Neuronal stem cell (in vitro differentiated cells): ENCODE data around the gene PKHD1. TPM values are rescaled to one million over a fixed set of nuclear protein-coding genes. Genes with fewer than 3 reads are reported as not detected.

Source experiments
- DNase-seq: peaks from one replicate; pipeline ENCODE4 v3.0.0-alpha.2; 2013; ENCODE audit warnings: low spot score
- H2AFZ ChIP-seq: one replicate; pipeline ENCODE4 v1.6.1; 2013; ENCODE audit warnings: mild to moderate bottlenecking, low read length, inconsistent platforms
- H2AK5ac ChIP-seq: 2 replicates; pipeline ENCODE4 v1.6.1; 2013; ENCODE audit warnings: low read depth, mild to moderate bottlenecking, inconsistent platforms, low read length, moderate library complexity, mixed read lengths
- H2BK120ac ChIP-seq: 2 replicates; pipeline ENCODE4 v1.6.1; 2013; ENCODE audit warnings: low read depth, mild to moderate bottlenecking, inconsistent platforms, low read length, moderate library complexity, mixed read lengths
- H2BK12ac ChIP-seq: one replicate; pipeline ENCODE4 v1.6.1; 2013; ENCODE audit warnings: low read length, inconsistent platforms
- H2BK15ac ChIP-seq: 2 replicates; pipeline ENCODE4 v1.6.1; 2013; ENCODE audit warnings: mild to moderate bottlenecking, low read length, inconsistent platforms, mixed read lengths
- H2BK5ac ChIP-seq: one replicate; pipeline ENCODE4 v1.6.1; 2013; ENCODE audit warnings: inconsistent platforms, mild to moderate bottlenecking, low read length, moderate library complexity
- H3K14ac ChIP-seq: one replicate; pipeline ENCODE4 v1.6.1; 2013; ENCODE audit warnings: low read length, inconsistent platforms
- H3K18ac ChIP-seq: 2 replicates; pipeline ENCODE4 v1.6.1; 2013; ENCODE audit warnings: low read length, inconsistent platforms
- H3K23ac ChIP-seq: 2 replicates; pipeline ENCODE4 v1.6.1; 2013; ENCODE audit warnings: low read depth, mild to moderate bottlenecking, mixed read lengths, low read length, inconsistent platforms; ENCODE audit not compliant: poor library complexity
- H3K27ac ChIP-seq: replicated peaks from 3 replicates; pipeline ENCODE4 v1.5.1; 2013; ENCODE audit warnings: low read length, inconsistent platforms
- H3K27me3 ChIP-seq, 3 experiments: 2 replicates each; pipeline ENCODE4 v1.6.1; 2013; ENCODE audit warnings: low read length in 3 of 3, mild to moderate bottlenecking in 2 of 3, inconsistent platforms in 1 of 3, low read depth in 1 of 3, mixed read lengths in 1 of 3, moderate library complexity in 1 of 3; ENCODE audit not compliant: control insufficient read depth in 3 of 3, insufficient read depth in 3 of 3
- H3K36me3 ChIP-seq, 2 donors: replicated peaks in 1 of 2; 2 replicates each; pipeline ENCODE4 v1.6.1; 2013; ENCODE audit warnings: low read length in 2 of 2; ENCODE audit not compliant: control insufficient read depth in 2 of 2, insufficient read depth in 2 of 2
- H3K4ac ChIP-seq: 2 replicates; pipeline ENCODE4 v1.6.1; 2013; ENCODE audit warnings: inconsistent platforms, mild to moderate bottlenecking, low read length, moderate library complexity
- H3K4me1 ChIP-seq, 2 donors: 1 replicate in 1 of 2; 2 replicates in 1 of 2; pipeline ENCODE4 v1.6.1; 2013; ENCODE audit warnings: low read length in 2 of 2, low read depth in 1 of 2; ENCODE audit not compliant: control insufficient read depth in 2 of 2, insufficient read depth in 1 of 2
- H3K4me2 ChIP-seq: one replicate; pipeline ENCODE4 v1.6.1; 2013; ENCODE audit warnings: mild to moderate bottlenecking, low read length, inconsistent platforms; ENCODE audit not compliant: insufficient read depth, poor library complexity, severe bottlenecking
- H3K4me3 ChIP-seq, 2 donors: 2 replicates each; pipeline ENCODE4 v1.5.1; 2013; ENCODE audit warnings: low read length in 2 of 2, mild to moderate bottlenecking in 2 of 2, inconsistent platforms in 1 of 2, moderate library complexity in 1 of 2
- H3K79me1 ChIP-seq: one replicate; pipeline ENCODE4 v1.6.1; 2013; ENCODE audit warnings: low read depth, mild to moderate bottlenecking, inconsistent platforms, low read length, moderate library complexity
- H3K9ac ChIP-seq: one replicate; pipeline ENCODE4 v1.6.1; 2013; ENCODE audit warnings: mild to moderate bottlenecking, low read depth, low read length, inconsistent platforms; ENCODE audit not compliant: poor library complexity
- H3K9me3 ChIP-seq, 2 donors: replicated peaks in 1 of 2; 2 replicates each; pipeline versions ENCODE3 to v1.6.1; 2013; ENCODE audit warnings: low read length in 2 of 2, mild to moderate bottlenecking in 2 of 2, inconsistent platforms in 1 of 2, low read depth in 1 of 2, mixed read lengths in 1 of 2, moderate library complexity in 1 of 2; ENCODE audit not compliant: control insufficient read depth in 2 of 2, insufficient read depth in 1 of 2
- H4K8ac ChIP-seq: one replicate; pipeline ENCODE4 v1.6.1; 2013; ENCODE audit warnings: low read depth, mild to moderate bottlenecking, inconsistent platforms, low read length, moderate library complexity
- H4K91ac ChIP-seq: one replicate; pipeline ENCODE4 v1.6.1; 2013; ENCODE audit warnings: low read length, low read depth, mild to moderate bottlenecking, inconsistent platforms; ENCODE audit not compliant: poor library complexity
- WGBS, 2 donors: extraction: QIAGEN DNeasy Blood & Tissue Kit; methylation state at CpG; one replicate each; pipeline ENCODE4 v1.1.7; 2013; ENCODE audit warnings: missing lambda C conversion rate in 2 of 2, mixed read lengths in 1 of 2; ENCODE audit not compliant: insufficient read length in 2 of 2, insufficient replicate concordance in 1 of 2; ENCODE audit errors: extremely low coverage in 2 of 2; 5-methylcytosine and 5-hydroxymethylcytosine counted together
- polyA plus RNA-seq, 2 experiments: library from polyadenylated mRNA; stranded (reverse); fragments of 200-250 nt; gene quantifications; one replicate each; pipeline ENCODE4 v1.2.3, GENCODE V29; 2013

Gene PKHD1, protein sequence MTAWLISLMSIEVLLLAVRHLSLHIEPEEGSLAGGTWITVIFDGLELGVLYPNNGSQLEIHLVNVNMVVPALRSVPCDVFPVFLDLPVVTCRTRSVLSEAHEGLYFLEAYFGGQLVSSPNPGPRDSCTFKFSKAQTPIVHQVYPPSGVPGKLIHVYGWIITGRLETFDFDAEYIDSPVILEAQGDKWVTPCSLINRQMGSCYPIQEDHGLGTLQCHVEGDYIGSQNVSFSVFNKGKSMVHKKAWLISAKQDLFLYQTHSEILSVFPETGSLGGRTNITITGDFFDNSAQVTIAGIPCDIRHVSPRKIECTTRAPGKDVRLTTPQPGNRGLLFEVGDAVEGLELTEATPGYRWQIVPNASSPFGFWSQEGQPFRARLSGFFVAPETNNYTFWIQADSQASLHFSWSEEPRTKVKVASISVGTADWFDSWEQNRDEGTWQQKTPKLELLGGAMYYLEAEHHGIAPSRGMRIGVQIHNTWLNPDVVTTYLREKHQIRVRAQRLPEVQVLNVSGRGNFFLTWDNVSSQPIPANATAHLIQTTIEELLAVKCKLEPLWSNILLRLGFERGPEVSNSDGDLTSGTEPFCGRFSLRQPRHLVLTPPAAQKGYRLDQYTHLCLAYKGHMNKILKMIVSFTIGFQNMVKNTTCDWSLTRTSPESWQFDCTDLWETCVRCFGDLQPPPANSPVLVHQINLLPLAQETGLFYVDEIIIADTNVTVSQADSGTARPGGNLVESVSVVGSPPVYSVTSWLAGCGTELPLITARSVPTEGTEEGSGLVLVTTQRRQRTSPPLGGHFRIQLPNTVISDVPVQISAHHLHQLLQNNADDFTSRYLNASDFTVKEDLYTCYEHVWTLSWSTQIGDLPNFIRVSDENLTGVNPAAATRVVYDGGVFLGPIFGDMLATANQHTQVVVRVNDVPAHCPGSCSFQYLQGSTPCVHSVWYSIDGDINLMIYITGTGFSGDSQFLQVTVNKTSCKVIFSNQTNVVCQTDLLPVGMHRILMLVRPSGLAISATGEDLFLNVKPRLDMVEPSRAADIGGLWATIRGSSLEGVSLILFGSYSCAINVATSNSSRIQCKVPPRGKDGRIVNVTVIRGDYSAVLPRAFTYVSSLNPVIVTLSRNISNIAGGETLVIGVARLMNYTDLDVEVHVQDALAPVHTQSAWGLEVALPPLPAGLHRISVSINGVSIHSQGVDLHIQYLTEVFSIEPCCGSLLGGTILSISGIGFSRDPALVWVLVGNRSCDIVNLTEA (N-terminal part only)
- 0.01 TPM for polyA plus RNA-seq (2013, experiment 1 of 2)
- polyA plus RNA-seq (2013, experiment 2 of 2), result 0.01 TPM

DNA sequence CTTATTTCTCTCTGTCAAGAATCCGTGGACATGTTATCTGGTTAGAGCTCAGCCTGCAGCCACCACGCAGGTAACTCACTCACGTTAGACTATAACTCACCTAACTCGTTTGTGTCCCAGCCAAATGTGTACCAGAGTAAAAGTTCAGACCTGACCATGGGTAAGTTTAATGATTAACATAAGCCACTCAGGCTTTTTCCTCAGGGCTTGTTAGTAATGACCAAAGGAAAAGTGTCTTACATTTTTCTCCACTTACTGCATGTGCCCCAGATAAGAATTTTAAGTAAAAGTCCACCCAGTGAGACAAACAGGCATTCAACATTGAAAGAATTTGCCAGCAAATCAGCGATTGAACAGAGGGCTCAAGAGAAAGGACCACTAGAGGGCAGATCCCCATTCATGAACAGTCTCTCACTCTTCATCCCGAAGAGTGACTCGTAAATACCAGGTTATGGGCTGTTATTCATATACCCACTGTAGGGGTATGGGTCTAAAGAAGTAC, at the start of gene PKHD1:
Gene PKHD1, minus strand, starts transcription at position 116 of the 502 bp plus-strand sequence. CDS start 2,680 bp downstream, outside the sequence.
- H2AFZ ChIP-seq, result no peak within 1 kb of the TSS
- H2BK12ac ChIP-seq, result no peak within 1 kb of the TSS
- H2AK5ac ChIP-seq, result no peak within 1 kb of the TSS
- H4K91ac ChIP-seq, result no peak within 1 kb of the TSS
- H2BK120ac ChIP-seq, result no peak within 1 kb of the TSS
- H3K9me3 ChIP-seq, result no peaks in the 10 kb centered on the region
- no peak within 1 kb of the TSS for H4K8ac ChIP-seq
- no peak within 1 kb of the TSS for H3K4me3 ChIP-seq
- H2BK15ac ChIP-seq, result no peak within 1 kb of the TSS
- H3K4me2 ChIP-seq, result no peak within 1 kb of the TSS
- no peaks in the 10 kb centered on the region for H3K79me1 ChIP-seq
- no peak within 1 kb of the TSS for H3K27ac ChIP-seq
- H2BK5ac ChIP-seq, result no peak within 1 kb of the TSS
- no CpG with 5 or more reads among the region's 7 CpGs for WGBS, 2 donors
- H3K36me3 ChIP-seq, result no peaks in the 10 kb centered on the region
- H3K14ac ChIP-seq, result no peak within 1 kb of the TSS
- no peak within 1 kb of the TSS for H3K18ac ChIP-seq
- DNase-seq, result no peak
- H3K27me3 ChIP-seq, result no peaks in the 10 kb centered on the region
- H3K4me1 ChIP-seq, result no peaks in the 10 kb centered on the region
- H3K23ac ChIP-seq, result no peak within 1 kb of the TSS
- no peak within 1 kb of the TSS for H3K9ac ChIP-seq
- H3K4ac ChIP-seq, result no peak within 1 kb of the TSS

DNA sequence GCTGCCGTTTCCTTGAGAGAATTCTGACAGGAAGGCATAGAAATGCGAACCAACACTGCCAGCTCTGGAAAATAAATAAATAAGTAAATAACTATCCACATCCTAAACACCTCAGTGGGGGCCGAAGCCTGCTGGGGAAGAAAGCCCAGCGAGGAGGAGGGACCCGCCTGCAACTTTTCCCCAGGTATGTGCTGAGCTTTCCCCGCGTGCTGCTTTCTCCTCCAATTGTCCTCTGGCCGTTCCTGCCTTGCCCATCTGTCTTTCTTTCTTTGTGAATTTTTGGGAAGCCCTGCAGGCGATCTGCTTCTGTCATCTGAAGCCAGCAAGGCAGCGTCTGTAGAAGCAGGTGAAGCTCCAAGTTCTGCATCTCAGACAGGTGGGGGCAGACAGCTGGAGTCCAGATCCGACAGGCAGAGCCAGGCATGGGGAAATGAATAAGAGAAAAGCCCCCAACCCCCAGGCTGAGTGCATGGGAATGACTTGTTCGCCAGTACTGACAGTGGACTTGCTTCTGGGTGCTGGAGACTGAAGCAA, 49.6 kb upstream of the PKHD1 start:
- H4K8ac ChIP-seq, result no peak overlapping the region
- H2AFZ ChIP-seq, result no peak overlapping the region
- H3K14ac ChIP-seq, result no peak overlapping the region
- H3K4ac ChIP-seq, result no peak overlapping the region
- DNase-seq, result no peak
- no peak overlapping the region for H3K23ac ChIP-seq
- H3K36me3 ChIP-seq, result no peaks in the 10 kb centered on the region
- H2BK5ac ChIP-seq, result no peak overlapping the region
- WGBS, 2 donors, result no CpG with 5 or more reads among the region's 12 CpGs
- no peak overlapping the region for H3K4me3 ChIP-seq
- H2BK15ac ChIP-seq, result no peak overlapping the region
- peaks cover 0 to 7% of the 10 kb centered on the region in 2 donors for H3K4me1 ChIP-seq
- no peak overlapping the region for H2AK5ac ChIP-seq
- no peaks in the 10 kb centered on the region for H3K79me1 ChIP-seq
- H3K9me3 ChIP-seq, result no peaks in the 10 kb centered on the region
- H3K4me2 ChIP-seq, result no peak overlapping the region
- H3K18ac ChIP-seq, result no peak overlapping the region
- H3K9ac ChIP-seq, result no peak overlapping the region
- H3K27ac ChIP-seq, result no peak overlapping the region
- no peak overlapping the region for H4K91ac ChIP-seq
- H3K27me3 ChIP-seq, result peaks cover 0 to 35% (median 0%) of the 10 kb centered on the region in 3 experiments
- no peak overlapping the region for H2BK12ac ChIP-seq
- H2BK120ac ChIP-seq, result no peak overlapping the region

GRCh38 chr6:52136055-52136454, 48.6 kb upstream of the PKHD1 start:
- Histone ChIP-seq H3K9ac (no peak overlapping the region), H4K8ac (no peak overlapping the region), H3K4ac (no peak overlapping the region), H2BK5ac (no peak overlapping the region), H2AK5ac (no peak overlapping the region), H3K18ac (no peak overlapping the region), H3K4me2 (no peak overlapping the region), H3K4me3 (no peak overlapping the region), H2BK120ac (no peak overlapping the region), H3K27me3 (peaks cover 0 to 35% (median 0%) of the 10 kb centered on the region in 3 experiments), H3K23ac (no peak overlapping the region), H2BK15ac (no peak overlapping the region), H3K14ac (no peak overlapping the region), H3K9me3 (no peaks in the 10 kb centered on the region), H2AFZ (no peak overlapping the region), H2BK12ac (no peak overlapping the region), H4K91ac (no peak overlapping the region), H3K36me3 (no peaks in the 10 kb centered on the region), H3K27ac (no peak overlapping the region), H3K79me1 (no peaks in the 10 kb centered on the region), H3K4me1 (peaks cover 0 to 7% of the 10 kb centered on the region in 2 donors)
- WGBS, 2 donors, result no CpG with 5 or more reads among the region's 4 CpGs
- DNase-seq, result no peak
